ENCODE data around the gene C2orf66.

GRCh38 chr2:196808083-196808665 lies 981 bp downstream of the C2orf66 start:
- TF ChIP-seq CTCF (IDR thresholded peaks at IDR 0.05) (no peak), POLR2A (IDR thresholded peaks at IDR 0.05) (no peak)
